K562 (cell line): ENCODE measurements around the gene FNDC11. TPM values are rescaled to one million over a fixed set of nuclear protein-coding genes. Genes with fewer than 3 reads are reported as not detected.
A peak's percentile ranks its signal among the peaks of the same experiment; 100 is the strongest.

ENCODE experiments used
- ATAC-seq: fragments of 200-7000 bp; cut with Tn5 transposase; 3 replicates; pipeline ENCODE4 v1.9.1; 2020; ENCODE audit warnings: moderate library complexity
- BruUV-seq: library from RNA; stranded (reverse); fragments of 400-500 nt; replicated peaks from 2 replicates; lab custom pipeline; 2021; lab: Mats Ljungman, UMichigan
- CTCF ChIA-PET: fragments of 300-600 bp; formaldehyde crosslinking; extraction: SDS; loops from one replicate; lab custom pipeline; 2021; ENCODE audit warnings: low intra/inter-chr PET ratio; lab: Yijun Ruan, JAX
- POLR2A ChIA-PET: fragments of 300-600, 350-650 bp; sonication (Branson Sonifier 250); formaldehyde crosslinking; extraction: SDS; loops from one replicate; lab custom pipeline; 2021; ENCODE audit warnings: antibody characterized with exemption, inconsistent platforms; lab: Yijun Ruan, JAX
- DNase-seq, 4 experiments: peaks; one replicate each; pipeline versions ENCODE4 v3.0.0 to v3.0.0-alpha.2; 2011 to 2018; ENCODE audit warnings: low spot score in 3 of 4, mixed read lengths in 3 of 4; ENCODE audit errors: extremely low read depth in 1 of 4
- FAIRE-seq: peaks from 2 replicates; lab custom pipeline; 2011; peaks lifted over from hg19 to GRCh38; lab: Jason Lieb, UNC
- H2AFZ ChIP-seq: 2 replicates; pipeline ENCODE4 v1.6.0; 2011; ENCODE audit warnings: low read depth, low read length, control low read depth, inconsistent platforms
- H3K27ac ChIP-seq: fragments of 200-600 bp; 3 replicates; pipeline ENCODE4 v1.8.0; 2011; ENCODE audit warnings: low read depth, mild to moderate bottlenecking, control low read depth, inconsistent platforms, low read length, moderate library complexity, mixed read lengths; ENCODE audit errors: extremely low read depth
- H3K27me3 ChIP-seq, 2 experiments: fragments of 300-600 bp in 1 of 2; 2 replicates in 1 of 2; 3 replicates in 1 of 2; pipeline versions ENCODE4 v1.6.0 to v1.8.0; 2011; ENCODE audit warnings: inconsistent platforms in 2 of 2, low read length in 2 of 2, mild to moderate bottlenecking in 1 of 2, mixed read lengths in 1 of 2, moderate library complexity in 1 of 2; ENCODE audit not compliant: control insufficient read depth in 2 of 2, insufficient read depth in 2 of 2
- H3K36me3 ChIP-seq: fragments of 300-600 bp; 3 replicates; pipeline ENCODE4 v1.8.0; 2011; ENCODE audit warnings: mild to moderate bottlenecking, low read length, inconsistent platforms; ENCODE audit not compliant: control insufficient read depth, insufficient read depth
- H3K4me1 ChIP-seq, 2 experiments: fragments of 200-600 bp in 1 of 2; replicated peaks in 1 of 2; 2 replicates in 1 of 2; 3 replicates in 1 of 2; pipeline versions ENCODE4 v1.5.1 to v1.8.0; 2011; ENCODE audit warnings: inconsistent platforms in 2 of 2, low read length in 2 of 2, mild to moderate bottlenecking in 1 of 2, mixed read lengths in 1 of 2, moderate library complexity in 1 of 2; ENCODE audit not compliant: control insufficient read depth in 2 of 2, insufficient read depth in 2 of 2
- H3K4me2 ChIP-seq: 2 replicates; pipeline ENCODE4 v1.6.1; 2011; ENCODE audit warnings: low read length, control low read depth, inconsistent platforms, mixed read lengths; ENCODE audit not compliant: insufficient read depth
- H3K4me3 ChIP-seq: fragments of 200-600 bp; sonication (generic), shearing (Covaris generic); 2 replicates; pipeline ENCODE4 v1.5.1; 2016; ENCODE audit warnings: control low read depth, inconsistent platforms
- H3K79me2 ChIP-seq: fragments of 200-600 bp; 3 replicates; pipeline ENCODE4 v1.8.0; 2011; ENCODE audit warnings: low read length, inconsistent platforms; ENCODE audit not compliant: control insufficient read depth, insufficient read depth
- H3K9ac ChIP-seq, 2 experiments: 2 replicates each; pipeline versions ENCODE4 v1.6.0 to v1.6.1; 2011; ENCODE audit warnings: low read depth in 2 of 2, low read length in 2 of 2, control low read depth in 1 of 2, inconsistent platforms in 1 of 2, mild to moderate bottlenecking in 1 of 2, mixed read lengths in 1 of 2; ENCODE audit not compliant: insufficient read depth in 1 of 2
- H3K9me1 ChIP-seq: one replicate; pipeline ENCODE4 v1.6.0; 2011; ENCODE audit warnings: inconsistent platforms, mild to moderate bottlenecking, low read length, moderate library complexity; ENCODE audit not compliant: control insufficient read depth, insufficient read depth
- H3K9me3 ChIP-seq: replicated peaks from 2 replicates; pipeline ENCODE4 v1.5.1; 2011; ENCODE audit warnings: low read depth, low read length, inconsistent platforms; ENCODE audit not compliant: control insufficient read depth, insufficient read depth
- H4K20me1 ChIP-seq: replicated peaks from 2 replicates; pipeline ENCODE4 v1.6.1; 2011; ENCODE audit warnings: low read length, inconsistent platforms, mixed read lengths; ENCODE audit not compliant: control insufficient read depth, insufficient read depth
- HMG20A ChIP-seq: fragments of 450-650 bp; formaldehyde crosslinking; conservative IDR thresholded peaks from 2 replicates; pipeline ENCODE4 v1.4.0; 2020; ENCODE audit warnings: mild to moderate bottlenecking, mixed read lengths
- POLR2G ChIP-seq: fragments of 200-400 bp; formaldehyde crosslinking; IDR thresholded peaks from 2 replicates; pipeline ENCODE4 v1.6.1; 2017; ENCODE audit warnings: low read depth, mild to moderate bottlenecking, antibody characterized with exemption, low read length, moderate library complexity
- PTBP1 ChIP-seq: fragments of 200-400 bp; formaldehyde crosslinking; IDR thresholded peaks from 2 replicates; pipeline ENCODE4 v1.6.1; 2017; ENCODE audit warnings: low read depth, low read length
- ZBTB33 ChIP-seq: sonication (generic); formaldehyde crosslinking; IDR thresholded peaks from 2 replicates; pipeline ENCODE4 v1.8.1; 2023; ENCODE audit warnings: mild to moderate bottlenecking, missing genetic modification reagents
- ZNF57 ChIP-seq: fragments of 450-650 bp; formaldehyde crosslinking; IDR thresholded peaks from 2 replicates; pipeline ENCODE4 v1.4.0; 2020; ENCODE audit warnings: mild to moderate bottlenecking, moderate library complexity
- WGBS: fragments of 100-300 bp; shearing (Covaris generic); methylation state at CpG from one replicate; pipeline ENCODE4 v1.1.6; 2016; ENCODE audit warnings: low coverage, mixed read lengths; ENCODE audit not compliant: insufficient coverage; ENCODE audit errors: missing lambda C conversion rate; 5-methylcytosine and 5-hydroxymethylcytosine counted together
- in situ Hi-C: fragments of 300-500 bp; cut with MboI; formaldehyde crosslinking; loops from 4 replicates; pipeline ENCODE4 v1.15.0; 2018; ENCODE audit warnings: inconsistent platforms, mixed read lengths
- intact Hi-C: fragments of 100-400 bp; cut with micrococcal nuclease; formaldehyde crosslinking; loops from 2 replicates; pipeline ENCODE4 v1.14.2; 2022
- polyA plus RNA-seq, 8 experiments: library from polyadenylated mRNA; depleted of rRNA in 4 of 8; stranded (reverse) in 5 of 8; unstranded in 3 of 8; fragments of >200 nt; fragmentation: Nextera tagmentation in 2 of 8; fragmentation: Illumina TruSeq in 1 of 8; extraction: Ambion mirVana in 2 of 8; extraction: Trizol in 1 of 8; gene quantifications; 2 replicates each; pipeline versions ENCODE4 v1.2.1 to v1.2.3, GENCODE V29; 2011 to 2014; ENCODE audit warnings: inconsistent platforms in 1 of 8, missing spikeins in 1 of 8
- total RNA-seq, 7 experiments: library from RNA; depleted of rRNA in 6 of 7; stranded (reverse); fragments of >200 nt in 6 of 7; fragmentation: Illumina TruSeq in 2 of 7; extraction: Trizol in 2 of 7; gene quantifications; 2 replicates each; pipeline versions ENCODE4 v1.2.1 to v1.2.3, GENCODE V29; 2011 to 2021; ENCODE audit warnings: low replicate concordance in 1 of 7

FNDC11 gene
- total and polyA plus RNA-seq, 9 of the 15 experiments (the other 6 are each of a cell fraction or from before 2014, with no cell fraction given), result 0.08 to 2.3 (median 0.64) TPM; not detected in 2

DNA sequence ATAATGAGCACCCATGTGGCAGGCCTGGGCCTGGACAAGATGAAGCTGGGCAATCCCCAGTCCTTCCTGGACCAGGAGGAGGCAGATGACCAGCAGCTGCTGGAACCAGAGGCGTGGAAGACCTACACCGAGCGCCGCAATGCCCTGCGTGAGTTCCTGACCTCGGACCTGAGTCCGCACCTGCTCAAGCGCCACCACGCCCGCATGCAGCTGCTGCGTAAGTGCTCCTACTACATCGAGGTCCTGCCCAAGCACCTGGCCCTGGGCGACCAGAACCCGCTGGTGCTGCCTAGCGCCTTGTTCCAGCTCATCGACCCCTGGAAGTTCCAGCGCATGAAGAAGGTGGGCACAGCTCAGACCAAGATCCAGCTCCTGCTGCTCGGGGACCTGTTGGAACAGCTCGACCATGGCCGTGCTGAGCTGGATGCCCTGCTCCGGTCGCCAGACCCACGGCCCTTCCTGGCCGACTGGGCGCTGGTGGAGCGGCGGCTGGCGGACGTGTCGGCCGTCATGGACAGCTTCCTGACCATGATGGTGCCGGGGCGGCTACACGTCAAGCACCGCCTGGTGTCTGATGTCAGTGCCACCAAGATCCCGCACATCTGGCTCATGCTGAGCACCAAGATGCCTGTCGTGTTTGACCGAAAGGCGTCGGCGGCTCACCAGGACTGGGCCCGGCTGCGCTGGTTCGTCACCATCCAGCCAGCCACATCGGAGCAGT is 1.9 kb downstream of the FNDC11 start:
- no peaks in the 10 kb centered on the region for H3K27me3 ChIP-seq
- no peaks in the 10 kb centered on the region for H3K9me3 ChIP-seq
- H2AFZ ChIP-seq, result no peak overlapping the region
- H3K27ac ChIP-seq, result no peak overlapping the region
- 74% methylated on average over 43 of the region's 45 CpGs for WGBS
- no peak overlapping the region for H3K4me2 ChIP-seq
- ChIA-PET POLR2A (interaction anchor here (1.0 to 1.7 kb wide), 2 partner anchors 10 to 19 kb away, joined by 4 to 9 read pairs; no protein-coding TSS in a partner anchor), CTCF (no interaction called here)
- H4K20me1 ChIP-seq, result no peaks in the 10 kb centered on the region
- in situ Hi-C loops (no loop called here), intact Hi-C loops (loop anchor here (10.0 kb wide), 1 partner anchor 309 kb away; the partner anchor contains the start of genes ABHD16B and TPD52L2)
- no peak for ATAC-seq
- H3K9ac ChIP-seq, result peak overlapping the region in 1 of 2 experiments; percentile 52; a peak in 1 of 4 replicates
- no peak overlapping the region for H3K4me3 ChIP-seq
- no peaks in the 10 kb centered on the region for H3K36me3 ChIP-seq
- TF ChIP-seq PTBP1 (no peak), ZBTB33 (CRISPR knock-in tag) (peak; percentile 74), POLR2G (0 out of 2 replicates have a peak, but pooled peaks have one; percentile 10), ZNF57 (CRISPR knock-in tag) (no peak), HMG20A (CRISPR knock-in tag) (no peak)
- H3K79me2 ChIP-seq, result no peaks in the 10 kb centered on the region
- no peaks in the 10 kb centered on the region for H3K9me1 ChIP-seq
- DNase-seq, result no peak
- BruUV-seq, result no TSS peak
- peaks cover 15 to 74% of the 10 kb centered on the region in 2 experiments for H3K4me1 ChIP-seq
- no peak for FAIRE-seq
